ENCODE measurements around the gene DCAF10. TPM values are rescaled to one million over a fixed set of nuclear protein-coding genes. Genes with fewer than 3 reads are reported as not detected.

DCAF10 gene
- total and polyA plus RNA-seq, 2 of the 8 experiments (the other 6 are each of a cell fraction or from before 2014, with no cell fraction given): 7.1 to 15.0 TPM

DNA sequence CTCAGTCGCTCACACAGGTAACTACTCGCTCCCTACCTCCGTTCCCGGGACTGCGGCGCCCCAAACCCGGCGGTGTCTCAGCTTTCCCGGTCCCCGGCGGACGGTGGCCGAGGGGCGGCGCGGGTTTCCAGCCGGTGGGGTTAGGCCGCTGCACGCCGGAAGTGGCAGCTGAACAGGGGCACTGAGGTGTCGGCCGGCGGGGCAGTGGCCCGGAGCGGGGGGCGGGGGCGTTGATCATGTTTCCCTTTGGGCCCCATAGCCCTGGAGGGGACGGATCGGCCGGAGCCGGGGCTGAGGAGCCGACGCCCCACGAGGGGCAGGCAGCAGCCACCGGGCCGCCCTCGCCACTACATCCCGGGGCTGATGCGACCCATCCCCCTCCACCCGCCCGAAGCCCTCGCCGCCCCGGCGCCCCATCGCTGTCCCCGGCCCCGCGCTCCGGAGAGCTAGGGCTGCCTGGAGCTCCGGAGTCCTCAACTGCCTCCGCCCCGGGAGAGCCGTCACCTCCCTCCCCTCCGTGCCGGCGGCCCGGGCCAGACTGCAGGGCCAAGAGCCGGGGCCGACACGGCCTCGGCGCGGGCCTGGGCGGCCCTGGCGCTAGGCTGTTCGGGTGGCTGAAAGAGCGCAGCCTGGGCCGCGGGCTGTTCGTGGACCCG lies at the start of gene DCAF10 (continued):
- TF ChIP-seq RXRA (IDR thresholded peaks at IDR 0.05; ENCODE audit: insufficient read depth, low read depth, low read length) (no peak), BCL11A (IDR thresholded peaks at IDR 0.05; ENCODE audit: low read depth in 2 of 2, low read length in 2 of 2) (no peak), CBX5 (IDR thresholded peaks at IDR 0.05; ENCODE audit: low read depth, low read length) (no peak), TBP (IDR thresholded peaks at IDR 0.05; ENCODE audit: low read depth, low read length) (peak; percentile 91), CTCF (IDR thresholded peaks at IDR 0.05; ENCODE audit: control extremely low read depth in 1 of 3, insufficient read depth in 1 of 3, low read depth in 1 of 3, low read length in 3 of 3) (no peak), SRF (IDR thresholded peaks at IDR 0.05; ENCODE audit: low read depth, low read length) (peak; percentile 72; the same call in 1 of the 2 replicates), ZNF274 (IDR thresholded peaks at IDR 0.05; ENCODE audit: borderline replicate concordance, extremely low read depth, low read length) (no peak), SAP30 (IDR thresholded peaks at IDR 0.05; ENCODE audit: insufficient read depth, insufficient replicate concordance, low read length) (no peak), GTF2F1 (IDR thresholded peaks at IDR 0.05; ENCODE audit: borderline replicate concordance, low read depth, low read length) (0 out of 2 replicates have a peak, but pooled peaks have one; percentile 20), SIRT6 (IDR thresholded peaks at IDR 0.05; ENCODE audit: low read length) (no peak), JUN (IDR thresholded peaks at IDR 0.05; ENCODE audit: low read depth, low read length) (peak; percentile 44; the same call in 1 of the 2 replicates)
- TF ChIP-seq, protein P1, sequence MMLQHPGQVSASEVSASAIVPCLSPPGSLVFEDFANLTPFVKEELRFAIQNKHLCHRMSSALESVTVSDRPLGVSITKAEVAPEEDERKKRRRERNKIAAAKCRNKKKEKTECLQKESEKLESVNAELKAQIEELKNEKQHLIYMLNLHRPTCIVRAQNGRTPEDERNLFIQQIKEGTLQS (IDR thresholded peaks at IDR 0.05; ENCODE audit: insufficient read depth, low read depth, low read length): no peak

Data from H1 (cell line).